ENCODE data around the gene C17orf113.

- no peak for TF ChIP-seq POLR2AphosphoS5 (IDR thresholded peaks at IDR 0.05)
- no peak for TF ChIP-seq CTCF (IDR thresholded peaks at IDR 0.05)
- TF ChIP-seq EP300 (IDR thresholded peaks at IDR 0.05; ENCODE audit: low read depth): no peak
Observed at GRCh38 chr17:42098730-42099399, 48.5 kb upstream of the C17orf113 start.
